NCI-H1930 (cell line): ENCODE data around the gene B4GALT5.

Experiments
- DNase-seq, 2 experiments: peaks; one replicate each; lab custom pipeline; 2025; lab: John Stamatoyannopoulos, UW

B4GALT5 gene

DNA sequence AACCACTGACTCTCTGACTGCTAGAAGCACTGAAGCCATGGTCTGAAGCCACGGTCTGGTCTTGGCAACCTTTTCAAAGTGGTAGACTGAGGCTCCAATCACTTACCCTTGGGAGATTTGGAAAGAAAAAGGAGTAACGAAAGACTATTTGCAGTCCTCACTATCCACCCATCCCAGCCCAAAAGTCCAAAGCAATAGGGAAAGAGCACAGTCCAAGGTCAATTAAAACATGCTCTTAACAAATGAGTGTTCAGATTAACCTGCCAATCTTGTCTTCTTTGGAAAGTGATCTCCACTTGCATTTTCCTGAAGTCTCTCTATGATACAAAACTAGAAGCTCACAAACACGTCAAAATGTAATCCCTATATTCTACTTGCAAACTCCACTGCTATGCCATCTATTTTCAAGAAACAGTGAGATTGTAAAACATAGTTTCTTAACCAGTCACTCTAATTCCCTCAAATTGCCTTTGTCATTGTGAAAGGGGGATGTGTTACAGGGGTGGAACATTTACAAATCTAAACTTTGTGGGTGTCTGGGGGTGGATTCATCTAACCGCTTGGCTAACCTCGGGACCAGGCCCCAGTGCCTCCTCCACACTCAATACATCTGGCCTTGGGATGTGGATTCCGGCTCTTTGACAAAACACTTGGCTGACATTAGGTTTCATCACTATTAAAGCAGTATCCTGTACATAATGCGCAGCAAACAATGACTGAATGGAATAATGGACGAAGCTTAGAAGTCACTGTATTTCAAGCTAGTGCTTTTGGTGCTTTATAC lies 56.4 kb downstream of the B4GALT5 start:
- DNase-seq: no peak

DNA sequence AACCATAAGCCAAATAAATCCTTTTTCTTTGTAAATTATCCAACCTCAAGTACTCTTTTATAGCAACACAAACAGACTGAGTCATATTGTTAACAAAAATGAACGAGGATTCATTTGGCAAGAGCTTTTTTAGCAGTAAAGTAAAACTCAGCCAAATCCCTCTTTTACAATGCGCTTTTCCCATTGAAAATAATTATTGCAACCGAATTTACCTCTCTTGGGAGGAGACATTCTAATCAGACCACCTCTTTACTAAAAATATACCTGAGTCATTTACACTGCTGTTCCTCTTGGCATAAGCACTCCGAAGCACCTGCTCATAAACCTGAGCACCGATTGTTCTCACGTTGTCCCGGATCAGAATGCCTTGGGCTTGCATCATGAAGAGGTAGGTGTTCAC lies 57.4 kb downstream of the B4GALT5 start:
- no peak for DNase-seq

DNA sequence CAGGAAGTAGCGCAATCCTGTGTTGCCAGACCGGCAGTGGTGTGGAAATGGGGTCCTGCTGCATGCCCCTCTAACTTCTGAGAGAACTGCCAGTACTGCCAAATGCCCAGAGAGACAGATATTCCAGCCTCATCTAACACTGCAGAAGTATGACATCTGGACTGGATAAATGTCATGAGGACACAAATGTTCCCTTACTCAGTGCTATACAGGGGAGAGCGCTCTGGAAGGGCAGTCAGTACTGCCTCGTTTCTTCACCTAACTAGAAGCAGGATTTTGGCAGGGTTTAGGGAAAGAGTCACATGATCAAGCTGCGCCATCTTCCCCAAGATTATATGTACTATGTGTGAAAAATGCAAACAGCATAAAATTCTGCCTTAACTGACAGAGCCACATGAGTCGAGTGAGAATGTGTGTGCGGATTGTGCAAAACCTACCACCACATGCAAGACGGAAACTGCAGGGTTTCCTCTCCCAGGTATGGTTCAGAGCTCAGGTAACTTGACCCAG lies 59.7 kb downstream of the B4GALT5 start:
- no peak for DNase-seq

DNA sequence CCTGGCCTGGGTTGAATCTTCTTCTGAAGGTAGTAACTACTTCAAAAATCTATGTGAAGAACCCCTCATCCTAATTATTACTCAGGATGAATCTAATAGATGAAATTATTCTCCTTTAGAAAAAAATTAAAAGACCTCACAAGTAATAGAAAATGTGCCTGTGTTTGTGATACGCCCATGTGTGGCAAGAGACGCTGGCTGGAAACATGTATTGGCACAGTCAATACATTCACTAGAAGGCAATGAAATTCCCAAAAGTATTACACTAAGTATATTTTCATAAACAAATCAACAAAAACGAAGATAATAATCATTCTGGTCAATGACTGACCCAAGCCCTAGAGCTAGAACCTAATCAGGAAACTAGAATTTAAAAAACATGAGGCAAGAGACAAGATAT lies 64.0 kb downstream of the B4GALT5 start:
- DNase-seq: no peak

DNA sequence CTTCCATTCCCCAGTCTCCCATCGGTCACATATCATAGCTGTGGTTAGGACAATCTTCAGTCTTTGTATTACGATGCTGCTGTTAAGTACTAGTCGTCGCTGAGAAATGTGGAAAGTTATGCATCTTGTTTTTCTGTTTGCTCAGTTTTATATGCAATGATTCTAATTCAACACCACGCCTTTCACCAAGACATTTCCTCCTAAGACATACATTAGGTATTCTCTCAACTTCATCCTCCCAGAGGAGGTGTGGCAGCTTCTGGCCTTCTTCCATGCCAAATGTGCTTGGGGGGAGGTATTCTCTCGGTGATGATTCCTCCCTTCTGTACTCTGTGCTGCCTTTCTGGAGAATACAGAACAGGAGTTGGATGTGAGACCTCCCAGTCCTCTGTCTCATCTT lies 66.1 kb downstream of the B4GALT5 start:
- DNase-seq: no peak

DNA sequence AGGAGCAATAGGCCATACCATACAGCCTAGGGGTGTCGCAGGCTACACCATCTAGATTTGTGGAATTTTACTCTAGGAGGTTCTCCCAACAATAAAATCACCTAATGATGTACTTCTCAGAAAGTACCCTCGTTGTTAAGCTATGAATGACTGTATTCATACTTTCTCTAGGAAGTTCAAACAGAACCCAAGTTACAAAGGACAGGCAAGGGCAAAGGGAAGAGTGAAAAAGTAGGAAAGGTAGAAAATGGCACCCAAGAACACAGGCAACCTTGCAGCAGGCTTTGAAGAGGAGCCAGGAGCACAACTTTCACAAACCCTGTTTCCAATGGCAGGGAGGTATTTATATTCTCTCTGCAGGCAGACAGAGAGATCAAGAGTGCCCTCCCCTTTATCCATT lies 67.2 kb downstream of the B4GALT5 start:
- no peak for DNase-seq

DNA sequence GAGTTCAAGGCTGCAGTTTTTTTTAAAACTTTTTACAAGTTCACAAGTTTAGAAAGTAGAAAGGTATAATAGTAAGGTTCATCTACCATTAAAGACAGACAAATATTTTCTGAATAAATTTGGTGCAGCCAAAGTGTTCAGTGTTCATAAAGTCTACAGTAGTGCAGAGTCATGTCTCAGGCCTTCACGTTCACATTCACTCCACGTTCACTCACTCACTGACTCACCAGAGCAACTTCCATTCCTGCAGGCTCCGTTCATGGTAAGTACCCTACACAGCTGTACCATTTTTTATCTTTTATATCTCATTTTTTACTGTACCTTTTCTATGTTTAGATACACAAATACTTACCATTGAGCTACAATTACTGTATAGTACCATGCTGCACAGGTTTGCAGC lies 67.6 kb downstream of the B4GALT5 start:
- no peak for DNase-seq

DNA sequence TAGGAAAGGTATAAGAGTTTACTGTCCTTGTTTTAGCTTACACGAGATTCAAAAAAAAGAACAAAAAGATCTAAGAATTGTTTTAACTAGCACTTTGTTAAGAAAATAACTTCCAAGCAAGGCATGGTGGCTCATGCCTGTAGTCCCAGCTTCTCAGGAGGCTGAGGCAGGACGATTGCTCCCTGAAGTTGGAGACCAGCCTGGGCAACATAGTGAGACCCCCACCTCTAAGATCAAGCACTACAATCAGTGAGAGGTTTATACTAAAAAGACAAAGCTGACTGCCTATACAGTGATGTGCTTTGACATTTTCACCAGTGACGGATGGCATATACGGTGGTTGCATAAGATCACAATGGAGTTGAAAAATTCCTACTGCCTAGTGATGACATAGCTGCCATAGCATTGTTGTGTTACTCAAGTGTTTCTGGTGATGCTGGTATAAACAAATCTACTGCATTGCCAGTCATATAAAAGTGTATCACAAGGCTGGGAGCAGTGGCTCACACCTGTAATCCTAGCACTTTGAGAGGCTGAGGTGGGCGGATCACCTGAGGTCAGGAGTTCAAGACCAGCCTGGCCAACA lies 68.6 kb downstream of the B4GALT5 start:
- DNase-seq: no peak

DNA sequence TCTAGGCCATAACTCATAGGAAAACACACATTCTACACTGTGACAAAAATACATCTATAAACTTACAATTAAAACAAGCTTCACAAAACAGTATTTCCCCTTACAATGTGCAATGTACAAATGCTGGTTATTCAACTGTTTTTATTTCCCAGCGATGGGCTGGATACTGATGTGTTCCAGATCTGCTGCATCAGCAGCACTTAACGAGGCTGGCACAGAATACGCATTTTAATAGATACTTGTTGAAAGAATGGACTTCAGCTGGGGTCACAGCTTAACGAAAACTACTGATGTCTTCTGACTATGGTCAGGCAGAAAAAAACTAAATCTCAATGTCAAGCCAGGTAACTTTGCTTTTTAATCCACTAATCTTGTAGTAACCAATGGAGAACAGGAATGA lies 70.9 kb downstream of the B4GALT5 start:
- DNase-seq: no peak

DNA sequence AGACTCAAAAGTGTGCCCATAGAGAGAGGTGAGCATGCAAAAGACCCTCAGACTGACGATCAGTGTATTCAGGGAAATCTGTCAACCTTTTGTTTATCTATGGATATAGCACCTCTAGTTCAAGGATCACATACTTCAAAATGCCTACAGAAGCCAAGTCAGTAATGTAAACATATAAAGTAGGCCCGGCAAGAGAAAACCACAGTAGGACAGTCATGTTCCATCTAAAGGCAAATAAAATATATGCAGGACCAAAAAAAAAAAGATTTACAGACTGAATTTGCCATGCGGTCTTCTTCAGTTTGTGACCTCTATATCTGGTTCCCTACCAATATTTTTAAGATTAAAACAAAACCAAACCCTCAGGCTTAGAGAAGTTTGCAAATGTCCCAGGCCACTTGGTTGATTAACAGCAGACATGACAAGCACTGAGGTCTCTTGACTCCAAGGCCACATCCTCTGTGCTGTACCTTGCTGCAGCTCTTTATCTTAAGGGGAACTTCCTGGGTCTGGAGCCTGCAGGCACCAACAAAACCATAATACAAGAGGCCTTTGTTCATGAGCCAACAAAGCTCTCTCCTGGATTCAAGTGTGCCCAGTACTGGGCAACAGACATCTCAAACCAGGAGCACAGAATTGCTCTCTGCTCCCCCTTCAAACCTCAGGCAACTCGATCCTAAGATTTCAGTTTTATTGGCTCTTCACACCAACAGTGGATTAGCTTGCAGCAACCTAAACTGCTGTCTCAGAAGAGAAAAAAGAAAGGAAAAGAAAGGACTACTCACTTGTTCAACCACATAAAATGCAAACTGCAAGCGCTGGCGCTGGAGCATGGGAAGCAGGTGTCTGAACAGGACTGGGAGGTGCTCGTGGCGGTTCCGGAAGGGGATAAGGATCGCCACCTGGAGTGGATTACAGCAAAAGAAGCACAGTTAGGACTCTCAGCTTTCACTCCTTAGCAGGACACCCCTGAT lies 71.7 kb downstream of the B4GALT5 start:
- no peak for DNase-seq

DNA sequence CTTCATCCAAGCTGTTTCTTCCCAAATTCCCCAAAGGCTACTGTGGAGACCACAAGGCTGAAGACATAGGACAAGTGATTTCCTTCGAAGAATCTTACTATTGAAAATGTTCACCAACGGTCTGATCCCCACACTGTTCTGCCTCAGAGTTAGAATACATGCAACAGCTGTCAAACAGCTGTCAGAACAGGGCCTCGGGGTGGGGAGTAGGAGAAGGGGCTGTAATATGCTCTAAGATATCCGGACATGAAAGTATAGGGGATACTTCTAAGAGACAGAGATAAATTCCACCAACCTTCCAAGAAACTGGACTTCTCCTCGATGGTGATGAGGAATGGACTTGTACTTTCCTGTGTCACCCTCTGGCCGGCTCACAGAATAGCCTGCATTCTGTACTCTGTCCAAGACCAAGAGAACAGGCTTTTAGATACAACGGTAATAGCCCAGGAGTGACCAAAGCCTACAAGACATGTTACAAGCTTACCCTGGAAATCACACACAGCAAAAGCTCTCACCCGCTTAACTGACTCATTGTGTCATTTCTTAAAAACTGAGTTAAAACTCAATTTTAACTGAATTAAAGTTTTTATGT lies 76.5 kb downstream of the B4GALT5 start:
- DNase-seq: no peak

DNA sequence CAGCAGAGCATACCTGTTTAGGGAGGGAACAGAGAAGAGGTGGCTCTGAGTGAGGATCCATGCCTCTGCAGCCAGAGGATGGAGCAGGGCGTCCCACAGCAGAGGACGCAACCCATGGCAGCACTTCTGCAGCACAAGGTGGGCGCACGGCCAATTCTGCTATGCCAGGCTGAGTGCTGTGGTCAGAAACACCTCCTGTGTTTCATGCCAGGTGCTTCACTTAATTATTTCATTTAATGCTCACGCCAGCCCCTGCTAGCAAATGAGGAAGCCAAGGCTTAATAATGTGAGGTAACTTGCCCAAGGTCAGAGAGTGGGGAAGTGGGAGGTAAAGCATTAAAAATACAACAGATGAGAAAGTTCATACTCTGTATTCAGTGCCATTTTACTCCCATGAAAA lies 77.2 kb downstream of the B4GALT5 start:
- no peak for DNase-seq

DNA sequence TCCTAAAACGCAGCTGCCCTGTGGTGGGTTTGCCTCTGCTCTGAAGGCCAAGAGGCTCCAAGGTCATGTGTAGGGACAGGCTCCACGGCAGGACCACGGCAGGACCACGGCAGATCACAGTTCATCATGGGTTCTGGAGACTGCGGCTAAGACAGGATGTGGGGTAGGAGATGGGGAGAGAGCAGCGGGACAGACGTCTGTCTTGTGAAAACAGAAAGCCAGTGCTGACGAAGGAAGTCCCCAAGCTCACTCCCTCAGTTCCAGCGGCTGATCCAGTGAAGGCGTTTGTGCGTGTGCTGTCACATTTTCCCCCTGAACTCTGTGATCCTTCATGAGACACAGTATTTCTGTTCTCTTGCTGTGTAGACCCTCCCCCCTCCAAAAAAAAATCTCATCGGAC lies 77.8 kb downstream of the B4GALT5 start:
- DNase-seq: no peak

DNA sequence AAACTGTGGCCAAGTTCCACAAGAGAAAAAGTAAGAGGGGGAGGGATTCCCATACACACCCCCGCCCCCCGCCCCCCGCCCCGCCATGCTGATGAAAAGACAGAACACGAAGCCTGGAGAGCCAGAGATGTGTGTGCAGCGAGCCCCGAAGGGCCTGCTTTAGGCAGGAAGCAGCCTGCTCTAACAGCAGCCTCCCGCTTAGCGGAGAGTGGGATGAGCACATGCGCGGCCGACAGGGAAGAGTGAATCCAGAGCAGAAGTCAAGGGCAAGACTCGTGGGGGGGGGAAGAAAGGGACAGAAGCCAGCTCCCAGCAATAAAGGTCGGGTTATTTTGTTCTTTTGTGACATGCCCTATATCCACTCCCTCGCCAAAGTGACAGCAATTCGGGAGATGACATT lies 78.5 kb downstream of the B4GALT5 start:
- DNase-seq: no peak

DNA sequence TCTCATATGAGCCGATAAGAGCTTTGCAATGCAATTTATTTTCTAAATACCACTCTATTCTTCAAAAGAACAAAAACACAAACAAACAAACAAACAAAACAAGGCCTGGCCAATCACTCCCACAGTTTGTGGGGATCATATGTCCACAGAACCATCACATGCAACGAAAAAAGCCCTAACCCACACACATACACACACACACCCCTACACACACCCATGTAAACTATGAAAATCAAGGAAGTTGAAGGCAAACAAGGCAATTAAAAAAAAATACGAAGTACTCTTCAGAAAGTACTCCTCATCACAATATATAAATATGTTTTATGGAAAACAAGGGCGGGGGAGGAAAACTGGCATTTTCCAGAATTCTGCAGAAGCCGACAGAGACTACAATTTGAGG lies 79.6 kb downstream of the B4GALT5 start:
- no peak for DNase-seq

DNA sequence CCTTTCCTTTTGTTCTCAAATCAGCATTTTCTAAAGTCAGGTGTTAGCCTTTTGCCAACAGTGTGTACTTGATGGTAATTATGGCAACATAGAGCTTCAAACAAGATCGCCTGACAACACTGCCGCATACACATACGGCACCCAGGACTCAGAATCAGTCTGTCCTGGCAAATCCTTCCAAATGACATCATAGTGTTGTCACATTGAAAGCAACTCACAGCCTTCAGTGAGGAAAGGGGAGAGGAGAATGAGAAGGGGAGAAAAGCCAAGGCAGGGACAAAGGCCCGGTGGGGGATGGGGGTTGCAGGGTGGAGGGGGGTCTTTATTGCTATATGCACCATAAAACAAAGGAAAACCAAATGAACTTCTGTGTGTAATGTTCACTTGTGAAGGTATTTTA lies 80.0 kb downstream of the B4GALT5 start:
- no peak for DNase-seq

DNA sequence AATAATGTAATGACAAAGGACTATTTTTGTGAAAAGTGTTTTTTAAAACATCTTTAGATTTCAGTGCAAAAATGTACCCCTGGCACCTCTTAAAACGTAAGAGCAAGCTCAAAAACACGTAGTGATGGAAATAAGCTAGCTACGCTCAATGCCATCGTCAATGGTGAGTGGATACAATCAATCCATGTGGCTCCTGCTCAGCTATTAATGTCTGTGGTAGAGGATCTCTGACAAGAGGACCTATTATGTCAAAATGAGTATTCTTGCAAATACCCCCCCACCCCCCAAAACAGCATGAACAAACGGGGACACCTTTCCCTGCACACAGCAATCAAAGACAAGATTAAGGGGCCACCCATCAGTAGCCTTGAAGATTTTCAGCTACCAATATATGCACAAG lies 80.7 kb downstream of the B4GALT5 start:
- no peak for DNase-seq

DNA sequence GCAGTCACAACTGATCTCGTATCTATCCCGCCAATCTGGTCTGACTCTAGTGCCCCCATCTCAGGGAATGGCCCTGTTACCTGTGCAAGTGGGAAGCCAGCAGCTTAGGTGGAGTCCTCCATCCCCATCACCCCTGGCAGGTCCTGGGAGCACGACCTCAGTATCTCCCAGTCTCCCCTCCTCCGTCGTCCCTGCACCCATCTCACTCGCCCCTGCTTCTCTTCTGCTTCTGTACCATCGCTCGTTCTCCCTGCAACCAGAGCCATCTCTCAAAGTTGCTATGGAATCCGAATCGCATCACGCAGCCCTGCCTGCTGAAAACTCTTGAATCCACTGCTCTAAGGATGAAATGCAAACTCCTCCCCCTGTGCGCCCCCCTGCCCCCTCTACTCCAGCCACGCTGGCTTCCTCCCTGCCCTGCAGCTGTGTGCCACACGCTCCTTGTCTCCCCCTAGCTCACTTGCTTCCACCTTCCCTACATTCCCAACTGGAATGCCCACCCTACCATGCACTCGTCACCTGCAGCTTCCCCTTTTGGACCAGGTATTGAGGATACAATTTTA lies 81.7 kb downstream of the B4GALT5 start:
- no peak for DNase-seq

DNA sequence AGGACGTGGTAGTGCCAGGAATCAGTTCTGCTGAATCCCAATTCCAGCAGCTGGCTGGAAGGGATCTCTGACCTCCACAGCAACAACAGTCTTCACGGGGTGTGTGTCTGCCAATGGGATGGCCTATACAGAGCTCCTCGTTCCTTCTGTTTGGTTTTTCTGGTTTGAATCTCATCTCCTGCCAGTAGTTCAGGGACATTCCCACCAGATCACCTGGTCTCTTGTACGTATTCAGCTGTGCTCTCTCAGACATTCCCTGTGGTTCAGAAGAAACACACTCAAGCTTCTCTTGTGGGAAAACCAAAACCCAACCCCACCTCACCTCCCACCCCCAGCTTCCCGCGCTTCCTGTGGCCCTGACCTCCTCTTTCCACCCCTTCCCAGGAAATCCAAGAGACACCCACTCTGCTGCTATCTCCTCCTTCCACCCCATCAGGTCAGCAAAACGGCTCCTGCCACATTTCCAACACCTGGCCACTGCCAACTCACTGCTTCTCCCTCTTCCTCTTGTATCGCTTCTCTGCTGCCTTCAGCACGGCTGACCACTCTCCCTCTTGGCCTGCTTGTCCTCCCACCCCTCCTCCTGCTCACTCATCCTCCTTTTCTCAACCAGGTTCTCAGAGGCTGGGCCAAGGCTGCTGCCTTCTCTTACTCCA lies 82.5 kb downstream of the B4GALT5 start:
- DNase-seq: no peak

DNA sequence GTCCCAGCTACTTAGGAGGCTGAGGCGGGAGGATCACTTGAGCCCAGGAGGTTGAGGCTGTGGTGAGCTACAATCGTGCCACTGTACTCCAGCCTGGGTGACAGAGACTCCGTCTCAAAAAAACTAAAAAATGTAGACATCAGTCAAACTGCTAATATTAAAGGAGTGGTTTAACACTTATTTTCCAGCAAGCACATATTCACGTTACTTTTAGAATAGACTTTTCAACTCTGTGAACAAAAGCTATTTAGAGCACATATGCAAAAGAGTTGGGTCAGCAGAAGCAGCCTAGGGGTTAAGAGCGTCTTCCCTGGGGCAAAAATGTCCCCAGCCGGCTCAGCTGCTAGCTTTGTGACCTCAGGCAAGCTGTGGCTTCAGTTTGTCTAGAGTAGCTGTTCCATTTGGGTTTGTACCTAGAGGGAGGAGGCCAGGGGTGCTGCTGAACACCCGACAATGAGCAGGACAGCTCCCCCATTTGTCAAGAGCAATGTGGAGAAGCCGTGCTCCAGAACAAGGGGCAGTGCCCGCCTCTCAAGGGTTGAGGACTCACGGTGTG lies 83.2 kb downstream of the B4GALT5 start:
- DNase-seq: no peak

DNA sequence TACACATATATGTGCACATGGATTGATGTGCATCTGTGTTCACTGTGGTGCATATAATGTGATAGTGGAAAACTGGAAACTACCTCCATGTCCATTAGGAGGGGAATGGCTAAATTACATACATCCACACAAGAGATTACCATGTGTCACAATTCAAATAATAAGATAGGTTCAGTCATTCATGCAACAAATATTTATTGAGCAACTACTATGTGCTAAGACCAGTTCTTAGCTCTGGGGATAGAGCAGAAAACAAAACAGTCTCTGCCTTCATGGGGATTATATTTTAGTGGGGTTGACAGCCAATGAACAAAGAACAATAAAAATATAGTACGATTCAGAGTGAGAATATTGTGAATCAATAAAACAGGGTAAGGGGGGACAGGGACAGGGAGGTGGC lies 84.1 kb downstream of the B4GALT5 start:
- no peak for DNase-seq
